ENCODE measurements around the gene ITIH5. TPM values are rescaled to one million over a fixed set of nuclear protein-coding genes. Genes with fewer than 3 reads are reported as not detected.

ITIH5 gene
- total and polyA plus RNA-seq, 9 donors: 4.8 to 32.2 (median 15.1) TPM

GRCh38 chr10:7566891-7567290, 99.9 kb downstream of the ITIH5 start:
- TF ChIP-seq EP300 (IDR thresholded peaks at IDR 0.05): no peak
- no peak for TF ChIP-seq POLR2A (IDR thresholded peaks at IDR 0.05)
- TF ChIP-seq CTCF (IDR thresholded peaks at IDR 0.05): no peak
- Histone ChIP-seq H3K4me1 (ENCODE audit: insufficient read depth) (peaks cover 16% of the 10 kb centered on the region), H3K4me3 (no peak overlapping the region), H3K27me3 (no peaks in the 10 kb centered on the region), H3K9me3 (no peaks in the 10 kb centered on the region), H3K36me3 (no peaks in the 10 kb centered on the region), H3K27ac (no peak overlapping the region)
- DNase-seq: no peak
- WGBS, 3 donors: 96 to 98% (median 97%) methylated on average over 5 of the region's 5 CpGs
- intact Hi-C loops (cut with DNase I): no loop called here

- peak in 1 of 5 donors; percentile 30 for DNase-seq
- WGBS, 3 donors: 93 to 98% (median 97%) methylated on average over 12 of the region's 12 CpGs
Measured at GRCh38 chr10:7565871-7566270, 100.9 kb downstream of the ITIH5 start.

GRCh38 chr10:7563770-7564169, 103.0 kb downstream of the ITIH5 start:
- intact Hi-C loops (cut with DNase I): no loop called here
- Histone ChIP-seq H3K27me3 (no peaks in the 10 kb centered on the region), H3K36me3 (no peaks in the 10 kb centered on the region), H3K4me1 (ENCODE audit: insufficient read depth) (peaks cover 22% of the 10 kb centered on the region), H3K4me3 (no peak overlapping the region), H3K27ac (no peak overlapping the region), H3K9me3 (no peaks in the 10 kb centered on the region)
- 68 to 72% (median 70%) methylated on average over 9 to 14 of the region's 14 CpGs for WGBS, 3 donors
- peak in 1 of 5 donors; percentile 48 for DNase-seq
- no peak for TF ChIP-seq CTCF (IDR thresholded peaks at IDR 0.05)
- no peak for TF ChIP-seq EP300 (IDR thresholded peaks at IDR 0.05)
- no peak for TF ChIP-seq POLR2A (IDR thresholded peaks at IDR 0.05)

More at GRCh38 chr10:7565871-7566270, 100.9 kb downstream of the ITIH5 start:
- no peaks in the 10 kb centered on the region for H3K9me3 ChIP-seq
- peaks cover 19% of the 10 kb centered on the region for H3K4me1 ChIP-seq (ENCODE audit: insufficient read depth)
- H3K36me3 ChIP-seq: no peaks in the 10 kb centered on the region
- no peaks in the 10 kb centered on the region for H3K27me3 ChIP-seq
- no peak for TF ChIP-seq CTCF (IDR thresholded peaks at IDR 0.05)
- no peak for TF ChIP-seq EP300 (IDR thresholded peaks at IDR 0.05)
- TF ChIP-seq POLR2A (IDR thresholded peaks at IDR 0.05): no peak
- H3K4me3 ChIP-seq: no peak overlapping the region
- no peak overlapping the region for H3K27ac ChIP-seq
- intact Hi-C loops (cut with DNase I): no loop called here

- intact Hi-C loops (cut with DNase I): no loop called here
- H3K27me3 ChIP-seq: no peaks in the 10 kb centered on the region
- H3K4me3 ChIP-seq: no peak overlapping the region
- no peaks in the 10 kb centered on the region for H3K36me3 ChIP-seq
- 12 to 19% (median 14%) methylated on average over 7 of the region's 7 CpGs for WGBS, 3 donors
- DNase-seq: peak; percentile 51 to 87 (median 76)
- no peaks in the 10 kb centered on the region for H3K9me3 ChIP-seq
- no peak overlapping the region for H3K27ac ChIP-seq
- peaks cover 21% of the 10 kb centered on the region for H3K4me1 ChIP-seq (ENCODE audit: insufficient read depth)
- TF ChIP-seq EP300 (IDR thresholded peaks at IDR 0.05) (no peak), POLR2A (IDR thresholded peaks at IDR 0.05) (no peak), CTCF (IDR thresholded peaks at IDR 0.05) (no peak)
Measured at GRCh38 chr10:7563368-7563767, 103.4 kb downstream of the ITIH5 start.
